ENCODE results near the gene C15orf62.

GRCh38 chr15:40743921-40744814 lies 25.6 kb upstream of the C15orf62 start:
- TF ChIP-seq ARNT (IDR thresholded peaks at IDR 0.05) = no peak
- TF ChIP-seq ELF4 (IDR thresholded peaks at IDR 0.05) = no peak
- TF ChIP-seq FOXM1 (IDR thresholded peaks at IDR 0.05; ENCODE audit: borderline replicate concordance) = no peak
- no peak for TF ChIP-seq SUZ12 (IDR thresholded peaks at IDR 0.05)
- TF ChIP-seq FOXK2 (IDR thresholded peaks at IDR 0.05) = no peak
- TF ChIP-seq TARDBP (IDR thresholded peaks at IDR 0.05) = no peak
